GM12801 (cell line): Measurements from ENCODE around the gene NEK8.

Experiments used
- CTCF ChIP-seq: IDR thresholded peaks from one replicate; pipeline ENCODE4 v1.5.1; 2011; ENCODE audit warnings: control low read depth; ENCODE audit not compliant: insufficient read length; ENCODE audit errors: extremely low read depth

NEK8 gene

GRCh38 chr17:28725166-28725659, 3.4 kb upstream of the NEK8 start:
- no peak for TF ChIP-seq CTCF

- TF ChIP-seq CTCF, result no peak
Observed at GRCh38 chr17:28725660-28726225, 2.8 kb upstream of the NEK8 start.

GRCh38 chr17:28726226-28726626, 2.4 kb upstream of the NEK8 start, which contains the start of gene TLCD1:
Gene TLCD1, minus strand, starts transcription at chr17:28726233. Its CDS starts 136 bp downstream, at chr17:28726097.
- TF ChIP-seq CTCF, result no peak

- TF ChIP-seq CTCF, result peak; percentile 19
Observed at GRCh38 chr17:28726627-28727491, 1.7 kb upstream of the NEK8 start.

- TF ChIP-seq CTCF, result no peak
Observed at GRCh38 chr17:28729950-28730330, 1.4 kb downstream of the NEK8 start.

GRCh38 chr17:28733346-28733745, 4.8 kb downstream of the NEK8 start:
- TF ChIP-seq CTCF, result no peak

- TF ChIP-seq CTCF, result no peak
Observed at GRCh38 chr17:28734712-28735241, 6.2 kb downstream of the NEK8 start.
